ENCODE measurements around the gene ZC3H12C.

ZC3H12C gene

GRCh38 chr11:110160437-110160836 lies 67.2 kb downstream of the ZC3H12C start:
- Histone ChIP-seq H3K36me3 (ENCODE audit: control insufficient read depth in 5 of 5, insufficient read depth in 5 of 5, low read length in 5 of 5) (peaks cover 13 to 45% (median 34%) of the 10 kb centered on the region in 5 donors), H3K9ac (ENCODE audit: low read length in 5 of 5) (no peak overlapping the region), H3K27ac (ENCODE audit: low read depth, low read length) (no peak overlapping the region), H3K9me3 (ENCODE audit: control insufficient read depth in 5 of 5, low read length in 5 of 5) (no peaks in the 10 kb centered on the region), H3K4me1 (ENCODE audit: control insufficient read depth in 5 of 5, insufficient read depth in 5 of 5, low read length in 5 of 5) (no peaks in the 10 kb centered on the region), H3K27me3 (ENCODE audit: control insufficient read depth in 5 of 5, insufficient read depth in 4 of 5, low read length in 5 of 5) (no peaks in the 10 kb centered on the region), H3K4me3 (ENCODE audit: low read depth in 1 of 5, low read length in 5 of 5) (no peak overlapping the region)

DNA sequence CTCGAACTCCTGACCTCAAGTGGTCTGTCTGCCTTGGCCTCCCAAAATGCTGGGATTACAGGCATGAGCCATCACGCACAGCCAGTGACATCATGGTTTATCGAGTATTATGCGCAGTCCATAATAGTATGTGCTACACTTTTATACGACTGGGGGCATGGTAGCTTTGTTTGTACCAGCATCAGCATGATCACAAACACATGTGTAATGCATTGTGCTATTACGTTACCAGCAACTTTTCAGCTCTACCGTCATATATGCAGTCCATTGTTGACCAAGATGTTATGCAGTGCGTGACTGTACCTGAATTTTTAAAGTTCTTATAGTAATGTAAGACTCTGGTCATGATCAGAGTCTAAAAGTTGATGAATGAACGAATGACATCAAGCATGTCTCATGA lies 67.9 kb downstream of the ZC3H12C start:
- Histone ChIP-seq H3K9me3 (ENCODE audit: control insufficient read depth in 5 of 5, low read length in 5 of 5) (no peaks in the 10 kb centered on the region), H3K27ac (ENCODE audit: low read depth, low read length) (no peak overlapping the region), H3K4me1 (ENCODE audit: control insufficient read depth in 5 of 5, insufficient read depth in 5 of 5, low read length in 5 of 5) (no peaks in the 10 kb centered on the region), H3K27me3 (ENCODE audit: control insufficient read depth in 5 of 5, insufficient read depth in 4 of 5, low read length in 5 of 5) (no peaks in the 10 kb centered on the region), H3K4me3 (ENCODE audit: low read depth in 1 of 5, low read length in 5 of 5) (no peak overlapping the region), H3K36me3 (ENCODE audit: control insufficient read depth in 5 of 5, insufficient read depth in 5 of 5, low read length in 5 of 5) (peaks cover 13 to 49% (median 35%) of the 10 kb centered on the region in 5 donors), H3K9ac (ENCODE audit: low read length in 5 of 5) (no peak overlapping the region)

DNA sequence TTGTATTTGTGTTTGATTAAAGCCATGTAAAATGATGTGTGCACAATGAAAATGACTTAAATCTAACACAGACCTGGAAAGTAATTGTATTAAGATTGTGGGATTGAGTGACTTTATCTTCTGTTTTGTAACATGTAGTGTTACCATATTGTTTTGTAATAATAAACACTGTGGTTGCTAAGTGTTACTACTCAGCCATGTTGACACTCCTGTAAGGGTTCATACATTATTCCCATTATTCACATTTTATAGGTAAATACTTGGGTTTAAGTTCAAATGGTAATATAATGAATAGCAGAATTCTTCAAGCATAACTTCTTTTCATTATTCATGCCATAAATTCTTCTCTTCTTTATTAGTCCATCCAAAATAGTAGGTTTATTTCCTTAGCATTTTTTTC lies 69.0 kb downstream of the ZC3H12C start:
- H3K9me3 ChIP-seq (ENCODE audit: control insufficient read depth in 5 of 5, low read length in 5 of 5), result no peaks in the 10 kb centered on the region
- H3K27me3 ChIP-seq (ENCODE audit: control insufficient read depth in 5 of 5, insufficient read depth in 4 of 5, low read length in 5 of 5), result no peaks in the 10 kb centered on the region
- H3K27ac ChIP-seq (ENCODE audit: low read depth, low read length), result no peak overlapping the region
- H3K4me1 ChIP-seq (ENCODE audit: control insufficient read depth in 5 of 5, insufficient read depth in 5 of 5, low read length in 5 of 5), result no peaks in the 10 kb centered on the region
- no peak overlapping the region for H3K9ac ChIP-seq (ENCODE audit: low read length in 5 of 5)
- H3K4me3 ChIP-seq (ENCODE audit: low read depth in 1 of 5, low read length in 5 of 5), result no peak overlapping the region
- peaks cover 13 to 49% (median 35%) of the 10 kb centered on the region in 5 donors for H3K36me3 ChIP-seq (ENCODE audit: control insufficient read depth in 5 of 5, insufficient read depth in 5 of 5, low read length in 5 of 5)

- Histone ChIP-seq H3K9me3 (ENCODE audit: control insufficient read depth in 5 of 5, low read length in 5 of 5) (no peaks in the 10 kb centered on the region), H3K4me3 (ENCODE audit: low read depth in 1 of 5, low read length in 5 of 5) (no peak overlapping the region), H3K27ac (ENCODE audit: low read depth, low read length) (no peak overlapping the region), H3K36me3 (ENCODE audit: control insufficient read depth in 5 of 5, insufficient read depth in 5 of 5, low read length in 5 of 5) (peaks cover 7 to 34% (median 24%) of the 10 kb centered on the region in 5 donors), H3K9ac (ENCODE audit: low read length in 5 of 5) (no peak overlapping the region), H3K4me1 (ENCODE audit: control insufficient read depth in 5 of 5, insufficient read depth in 5 of 5, low read length in 5 of 5) (no peaks in the 10 kb centered on the region), H3K27me3 (ENCODE audit: control insufficient read depth in 5 of 5, insufficient read depth in 4 of 5, low read length in 5 of 5) (no peaks in the 10 kb centered on the region)
Observed at GRCh38 chr11:110165039-110165925, 72.1 kb downstream of the ZC3H12C start.

DNA sequence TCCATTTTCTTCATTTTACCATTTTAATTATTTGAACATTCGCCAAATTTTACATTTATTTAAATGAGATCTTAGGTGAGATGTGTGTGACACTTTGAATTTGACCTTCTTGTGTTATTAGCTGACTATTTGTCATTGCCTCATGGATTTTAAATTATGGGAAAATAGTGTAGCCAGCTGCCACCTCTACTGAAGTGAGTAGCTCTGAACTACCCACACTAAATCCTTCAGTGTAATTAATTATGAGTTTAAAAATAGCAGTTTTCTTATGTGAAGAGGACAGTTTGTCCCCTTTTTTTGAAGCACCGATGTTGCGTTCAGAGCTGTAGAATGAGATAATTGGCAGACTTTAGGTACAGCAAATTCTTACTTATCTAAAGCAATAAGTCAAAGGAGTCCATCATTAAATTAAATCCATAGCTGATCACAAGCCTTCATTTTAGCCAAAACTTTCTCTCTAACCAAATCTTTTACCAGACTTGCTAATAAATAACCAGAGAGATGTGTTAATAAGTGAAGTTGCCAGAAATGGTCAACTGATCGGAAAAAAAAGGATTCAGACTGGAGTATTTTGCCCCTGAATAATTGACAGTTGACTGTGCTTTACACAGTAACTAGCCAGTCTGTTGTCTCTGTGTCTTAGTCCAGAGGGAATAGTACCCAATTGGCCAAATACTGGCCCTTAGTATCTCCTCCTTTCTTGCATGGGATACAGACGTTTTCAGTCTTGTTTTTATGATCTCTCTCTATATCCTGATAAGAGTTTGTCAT lies 75.0 kb downstream of the ZC3H12C start:
- no peaks in the 10 kb centered on the region for H3K27me3 ChIP-seq (ENCODE audit: control insufficient read depth in 5 of 5, insufficient read depth in 4 of 5, low read length in 5 of 5)
- H3K4me3 ChIP-seq (ENCODE audit: low read depth in 1 of 5, low read length in 5 of 5), result no peak overlapping the region
- no peak overlapping the region for H3K27ac ChIP-seq (ENCODE audit: low read depth, low read length)
- peaks cover 4 to 25% (median 17%) of the 10 kb centered on the region in 5 donors for H3K36me3 ChIP-seq (ENCODE audit: control insufficient read depth in 5 of 5, insufficient read depth in 5 of 5, low read length in 5 of 5)
- H3K4me1 ChIP-seq (ENCODE audit: control insufficient read depth in 5 of 5, insufficient read depth in 5 of 5, low read length in 5 of 5), result no peaks in the 10 kb centered on the region
- no peak overlapping the region for H3K9ac ChIP-seq (ENCODE audit: low read length in 5 of 5)
- no peaks in the 10 kb centered on the region for H3K9me3 ChIP-seq (ENCODE audit: control insufficient read depth in 5 of 5, low read length in 5 of 5)

GRCh38 chr11:110169738-110170137 lies 76.5 kb downstream of the ZC3H12C start:
- no peaks in the 10 kb centered on the region for H3K9me3 ChIP-seq (ENCODE audit: control insufficient read depth in 5 of 5, low read length in 5 of 5)

GRCh38 chr11:110172468-110173065 lies 79.4 kb downstream of the ZC3H12C start:
- H3K27me3 ChIP-seq (ENCODE audit: control insufficient read depth in 5 of 5, insufficient read depth in 4 of 5, low read length in 5 of 5), result no peaks in the 10 kb centered on the region
- no peak overlapping the region for H3K9ac ChIP-seq (ENCODE audit: low read length in 5 of 5)
- H3K27ac ChIP-seq (ENCODE audit: low read depth, low read length), result no peak overlapping the region
- peaks cover 0 to 13% (median 7%) of the 10 kb centered on the region in 5 donors for H3K4me1 ChIP-seq (ENCODE audit: control insufficient read depth in 5 of 5, insufficient read depth in 5 of 5, low read length in 5 of 5)
- H3K4me3 ChIP-seq (ENCODE audit: low read depth in 1 of 5, low read length in 5 of 5), result no peak overlapping the region
- no peaks in the 10 kb centered on the region for H3K36me3 ChIP-seq (ENCODE audit: control insufficient read depth in 5 of 5, insufficient read depth in 5 of 5, low read length in 5 of 5)
- no peaks in the 10 kb centered on the region for H3K9me3 ChIP-seq (ENCODE audit: control insufficient read depth in 5 of 5, low read length in 5 of 5)

More at GRCh38 chr11:110169738-110170137, 76.5 kb downstream of the ZC3H12C start:
- Histone ChIP-seq H3K4me3 (ENCODE audit: low read depth in 1 of 5, low read length in 5 of 5) (no peak overlapping the region), H3K27me3 (ENCODE audit: control insufficient read depth in 5 of 5, insufficient read depth in 4 of 5, low read length in 5 of 5) (no peaks in the 10 kb centered on the region), H3K27ac (ENCODE audit: low read depth, low read length) (no peak overlapping the region), H3K36me3 (ENCODE audit: control insufficient read depth in 5 of 5, insufficient read depth in 5 of 5, low read length in 5 of 5) (peaks cover 0 to 11% (median 9%) of the 10 kb centered on the region in 5 donors), H3K9ac (ENCODE audit: low read length in 5 of 5) (no peak overlapping the region), H3K4me1 (ENCODE audit: control insufficient read depth in 5 of 5, insufficient read depth in 5 of 5, low read length in 5 of 5) (peaks cover 0 to 11% (median 7%) of the 10 kb centered on the region in 5 donors)

DNA sequence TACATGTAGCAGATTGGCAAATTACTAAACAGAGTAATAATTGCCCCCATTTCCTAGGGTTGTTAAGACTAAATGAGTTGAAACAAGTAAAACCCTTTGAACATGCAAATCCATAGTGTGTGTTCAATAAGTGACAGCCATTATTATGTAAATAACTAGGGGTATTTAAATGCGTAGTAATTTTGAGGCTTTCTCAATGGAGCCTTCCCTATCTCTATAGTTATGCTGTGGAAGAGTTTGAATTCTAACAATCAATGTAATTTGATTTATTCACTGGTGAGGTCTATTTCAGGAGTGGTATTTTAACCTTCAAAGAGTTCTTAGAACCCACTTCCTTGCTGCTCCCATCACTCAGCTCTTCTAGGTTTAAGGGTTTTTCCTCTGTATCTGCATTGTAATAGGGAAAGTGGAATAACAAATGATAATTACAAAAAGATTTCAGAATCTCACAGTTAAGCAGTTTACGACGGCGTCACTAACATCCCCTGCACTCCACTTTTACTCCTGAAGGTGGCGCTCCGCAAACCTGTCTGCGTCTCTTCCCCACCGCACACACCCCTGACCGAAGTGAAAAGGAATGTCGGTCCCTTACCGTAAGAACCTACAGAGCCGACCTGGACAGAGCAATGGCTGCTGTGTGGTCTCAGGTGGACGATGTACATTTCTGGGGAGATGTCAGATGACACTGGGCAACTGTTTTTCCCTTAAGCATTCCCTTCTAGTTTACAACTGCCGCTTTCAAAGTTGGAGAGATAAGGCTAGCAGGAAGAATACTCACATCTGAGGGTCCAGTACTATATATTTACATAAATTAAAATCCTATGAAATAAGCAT lies 80.8 kb downstream of the ZC3H12C start:
- H3K4me1 ChIP-seq (ENCODE audit: control insufficient read depth in 5 of 5, insufficient read depth in 5 of 5, low read length in 5 of 5), result peaks cover 0 to 13% (median 7%) of the 10 kb centered on the region in 5 donors
- peak overlapping the region in 1 of 5 donors; percentile 70 for H3K9ac ChIP-seq (ENCODE audit: low read length in 5 of 5)
- no peak overlapping the region for H3K27ac ChIP-seq (ENCODE audit: low read depth, low read length)
- H3K4me3 ChIP-seq (ENCODE audit: low read depth in 1 of 5, low read length in 5 of 5), result peak overlapping the region; percentile 32 to 72 (median 52)
- H3K36me3 ChIP-seq (ENCODE audit: control insufficient read depth in 5 of 5, insufficient read depth in 5 of 5, low read length in 5 of 5), result no peaks in the 10 kb centered on the region
- no peaks in the 10 kb centered on the region for H3K9me3 ChIP-seq (ENCODE audit: control insufficient read depth in 5 of 5, low read length in 5 of 5)
- H3K27me3 ChIP-seq (ENCODE audit: control insufficient read depth in 5 of 5, insufficient read depth in 4 of 5, low read length in 5 of 5), result no peaks in the 10 kb centered on the region

GRCh38 chr11:110174645-110175310 lies 81.6 kb downstream of the ZC3H12C start:
- H3K27me3 ChIP-seq (ENCODE audit: control insufficient read depth in 5 of 5, insufficient read depth in 4 of 5, low read length in 5 of 5), result no peaks in the 10 kb centered on the region
- H3K36me3 ChIP-seq (ENCODE audit: control insufficient read depth in 5 of 5, insufficient read depth in 5 of 5, low read length in 5 of 5), result no peaks in the 10 kb centered on the region
- H3K27ac ChIP-seq (ENCODE audit: low read depth, low read length), result no peak overlapping the region
- H3K4me1 ChIP-seq (ENCODE audit: control insufficient read depth in 5 of 5, insufficient read depth in 5 of 5, low read length in 5 of 5), result peaks cover 0 to 13% (median 7%) of the 10 kb centered on the region in 5 donors
- no peaks in the 10 kb centered on the region for H3K9me3 ChIP-seq (ENCODE audit: control insufficient read depth in 5 of 5, low read length in 5 of 5)
- peak overlapping the region in 1 of 5 donors; percentile 70 for H3K9ac ChIP-seq (ENCODE audit: low read length in 5 of 5)
- peak overlapping the region in 3 of 5 donors; percentile 48 to 72 (median 58) for H3K4me3 ChIP-seq (ENCODE audit: low read depth in 1 of 5, low read length in 5 of 5)
